HepG2 (cell line): ENCODE results near the gene LPAR1. TPM values are rescaled to one million over a fixed set of nuclear protein-coding genes. Genes with fewer than 3 reads are reported as not detected.

Experiments
- ATAC-seq: fragments of 200-7000 bp; cut with Tn5 transposase; 3 replicates; pipeline ENCODE4 v1.9.1; 2020; ENCODE audit warnings: mild to moderate bottlenecking, moderate library complexity
- BruUV-seq: library from RNA; stranded (reverse); fragments of 400-500 nt; replicated peaks from 2 replicates; lab custom pipeline; 2021; lab: Mats Ljungman, UMichigan
- CTCF ChIA-PET: fragments of 300-600 bp; formaldehyde crosslinking; extraction: SDS; loops from one replicate; lab custom pipeline; 2021; ENCODE audit warnings: low total read pairs, inconsistent platforms, low intra/inter-chr PET ratio; lab: Yijun Ruan, JAX
- POLR2A ChIA-PET: fragments of 350-600 bp; sonication (Branson Sonifier 250); formaldehyde crosslinking; loops from one replicate; lab custom pipeline; 2020; ENCODE audit warnings: antibody characterized with exemption, inconsistent platforms; lab: Yijun Ruan, JAX
- DNase-seq: peaks from one replicate; pipeline ENCODE4 v3.0.0-alpha.2; 2015; ENCODE audit warnings: low spot score
- FAIRE-seq: peaks from 3 replicates; lab custom pipeline; 2011; peaks lifted over from hg19 to GRCh38; lab: Jason Lieb, UNC
- H2AFZ ChIP-seq: one replicate; pipeline ENCODE4 v1.6.1; 2011; ENCODE audit warnings: low read length, inconsistent platforms
- H3K27ac ChIP-seq: fragments of 300-600 bp; 3 replicates; pipeline ENCODE4 v1.8.0; 2011; ENCODE audit warnings: mixed run types, mild to moderate bottlenecking, mixed read lengths, low read length, inconsistent platforms; ENCODE audit not compliant: insufficient read depth; ENCODE audit errors: extremely low read length
- H3K27me3 ChIP-seq, 2 experiments: fragments of 200-600 bp in 1 of 2; 2 replicates in 1 of 2; 3 replicates in 1 of 2; pipeline versions ENCODE4 v1.6.0 to v1.8.0; 2011; ENCODE audit warnings: low read length in 2 of 2, mild to moderate bottlenecking in 2 of 2, moderate library complexity in 2 of 2, inconsistent platforms in 1 of 2; ENCODE audit not compliant: insufficient read depth in 2 of 2, control insufficient read depth in 1 of 2
- H3K36me3 ChIP-seq, 2 experiments: fragments of 200-600 bp in 1 of 2; replicated peaks in 1 of 2; 2 replicates in 1 of 2; 3 replicates in 1 of 2; pipeline versions ENCODE4 v1.5.1 to v1.8.0; 2011; ENCODE audit warnings: low read length in 2 of 2, inconsistent platforms in 1 of 2; ENCODE audit not compliant: insufficient read depth in 2 of 2, control insufficient read depth in 1 of 2
- H3K4me1 ChIP-seq: 2 replicates; pipeline ENCODE4 v1.5.1; 2012; ENCODE audit warnings: low read length, inconsistent platforms; ENCODE audit not compliant: insufficient read depth
- H3K4me2 ChIP-seq: 2 replicates; pipeline ENCODE4 v1.6.0; 2011; ENCODE audit warnings: low read depth, low read length, inconsistent platforms
- H3K4me3 ChIP-seq, 3 experiments: fragments of 200-600 bp in 1 of 3; sonication (generic), shearing (Covaris generic) in 1 of 3; replicated peaks in 1 of 3; 2 replicates each; pipeline ENCODE4 v1.5.1; 2011 to 2016; ENCODE audit warnings: low read length in 3 of 3, inconsistent platforms in 2 of 3, low read depth in 2 of 3, mild to moderate bottlenecking in 2 of 3, control low read depth in 1 of 3, mixed read lengths in 1 of 3; ENCODE audit not compliant: insufficient read depth in 1 of 3
- H3K79me2 ChIP-seq: one replicate; pipeline ENCODE4 v1.6.1; 2011; ENCODE audit warnings: low read length, inconsistent platforms; ENCODE audit not compliant: insufficient read depth
- H3K9ac ChIP-seq: 2 replicates; pipeline ENCODE4 v1.6.0; 2011; ENCODE audit warnings: mild to moderate bottlenecking, low read depth, low read length, inconsistent platforms; ENCODE audit not compliant: insufficient read depth
- H3K9me3 ChIP-seq: 2 replicates; pipeline ENCODE4 v1.5.1; 2012; ENCODE audit warnings: mild to moderate bottlenecking, low read length
- H4K20me1 ChIP-seq: 2 replicates; pipeline ENCODE4 v1.6.0; 2011; ENCODE audit warnings: inconsistent platforms, mild to moderate bottlenecking, low read length, moderate library complexity; ENCODE audit not compliant: insufficient read depth
- CREB3 ChIP-seq: sonication (generic); formaldehyde crosslinking; IDR thresholded peaks from 2 replicates; pipeline ENCODE4 v1.5.0; 2020; ENCODE audit warnings: missing genetic modification reagents
- DNMT3B ChIP-seq: conservative IDR thresholded peaks from 2 replicates; pipeline ENCODE4 v1.6.1; 2016; ENCODE audit warnings: missing biosample characterization, control low read depth
- EP300 ChIP-seq, 3 experiments: sonication (generic) in 1 of 3; formaldehyde crosslinking in 1 of 3; IDR thresholded peaks; 2 replicates each; pipeline versions ENCODE4 v1.5.1 to v1.6.1; 2011 to 2020; ENCODE audit warnings: low read depth in 2 of 3, low read length in 2 of 3, borderline replicate concordance in 1 of 3, improper control_type of control experiment in 1 of 3, mild to moderate bottlenecking in 1 of 3, missing genetic modification reagents in 1 of 3, moderate library complexity in 1 of 3
- FOXC1 ChIP-seq: sonication (generic); formaldehyde crosslinking; IDR thresholded peaks from 2 replicates; pipeline ENCODE4 v1.8.0; 2022; ENCODE audit warnings: mild to moderate bottlenecking, missing genetic modification reagents, borderline replicate concordance
- HMGXB3 ChIP-seq: sonication (generic); formaldehyde crosslinking; IDR thresholded peaks from 2 replicates; pipeline ENCODE4 v1.4.0; 2020; ENCODE audit warnings: missing genetic modification reagents, borderline replicate concordance
- MXD4 ChIP-seq: IDR thresholded peaks from 2 replicates; pipeline ENCODE4 v1.6.1; 2016; ENCODE audit warnings: mild to moderate bottlenecking, missing biosample characterization, missing genetic modification reagents
- TBP ChIP-seq: sonication (generic); formaldehyde crosslinking; IDR thresholded peaks from 2 replicates; pipeline ENCODE4 v1.5.0; 2020; ENCODE audit warnings: missing genetic modification reagents
- TBX2 ChIP-seq: sonication (generic); formaldehyde crosslinking; IDR thresholded peaks from 2 replicates; pipeline ENCODE4 v1.5.0; 2020; ENCODE audit warnings: missing genetic modification reagents, mild to moderate bottlenecking, borderline replicate concordance
- ZBTB43 ChIP-seq: sonication (generic); formaldehyde crosslinking; conservative IDR thresholded peaks from 2 replicates; pipeline ENCODE4 v1.4.0; 2020; ENCODE audit warnings: missing genetic modification reagents
- ZFP36L1 ChIP-seq: sonication (generic); formaldehyde crosslinking; IDR thresholded peaks from 2 replicates; pipeline ENCODE4 v1.8.0; 2022; ENCODE audit warnings: mild to moderate bottlenecking, missing genetic modification reagents, moderate library complexity
- ZFP36L2 ChIP-seq: sonication (generic); formaldehyde crosslinking; IDR thresholded peaks from 2 replicates; pipeline ENCODE4 v1.4.0; 2020; ENCODE audit warnings: missing genetic modification reagents
- ZNF136 ChIP-seq: sonication (generic); formaldehyde crosslinking; IDR thresholded peaks from 2 replicates; pipeline ENCODE4 v1.8.1; 2022; ENCODE audit warnings: low read depth, mild to moderate bottlenecking, moderate library complexity, missing genetic modification reagents
- ZNF256 ChIP-seq: sonication (generic); formaldehyde crosslinking; conservative IDR thresholded peaks from 2 replicates; pipeline ENCODE4 v1.4.0; 2020; ENCODE audit warnings: missing genetic modification reagents
- ZNF350 ChIP-seq: sonication (generic); formaldehyde crosslinking; IDR thresholded peaks from 2 replicates; pipeline ENCODE4 v1.4.0; 2020; ENCODE audit warnings: mild to moderate bottlenecking, low read depth, missing genetic modification reagents, borderline replicate concordance
- ZNF616 ChIP-seq: sonication (generic); formaldehyde crosslinking; IDR thresholded peaks from 2 replicates; pipeline ENCODE4 v1.5.0; 2020; ENCODE audit warnings: low read depth, mild to moderate bottlenecking, missing genetic modification reagents
- ZNF768 ChIP-seq: sonication (generic); formaldehyde crosslinking; IDR thresholded peaks from 2 replicates; pipeline ENCODE4 v1.4.0; 2020; ENCODE audit warnings: missing genetic modification reagents
- WGBS: methylation state at CpG from one replicate; pipeline ENCODE4 v1.1.6; 2017; ENCODE audit warnings: low lambda C conversion rate; 5-methylcytosine and 5-hydroxymethylcytosine counted together
- in situ Hi-C: cut with HindIII; loops from 2 replicates; pipeline ENCODE4 v1.10.0; 2017; ENCODE audit warnings: low pct_unique_long_range_greater_than_20kb; ENCODE audit not compliant: extremely low pct_ligation_motif_present
- intact Hi-C: fragments of 100-400 bp; cut with micrococcal nuclease; formaldehyde crosslinking; loops from one replicate; pipeline ENCODE4 v1.10.0; 2022; ENCODE audit not compliant: unreplicated experiment
- polyA plus RNA-seq, 8 experiments: library from polyadenylated mRNA; depleted of rRNA in 3 of 8; stranded (reverse) in 7 of 8; unstranded in 1 of 8; fragments of >200 nt; fragmentation: Illumina TruSeq in 4 of 8; extraction: Trizol in 4 of 8; gene quantifications; 2 replicates each; pipeline versions ENCODE4 v1.2.1 to v1.2.3, GENCODE V29; 2011 to 2016; ENCODE audit warnings: low read depth in 4 of 8, missing spikeins in 1 of 8, mixed read lengths in 1 of 8; ENCODE audit not compliant: insufficient read depth in 1 of 8
- total RNA-seq, 5 experiments: library from RNA; depleted of rRNA; stranded (reverse); fragments of >200 nt; fragmentation: Illumina TruSeq; extraction: Trizol; gene quantifications; 2 replicates each; pipeline ENCODE4 v1.2.3, GENCODE V29; 2016; ENCODE audit warnings: low read depth in 1 of 5

Gene LPAR1
- total and polyA plus RNA-seq, 2 of the 13 experiments (the other 11 are each of a cell fraction or from before 2014, with no cell fraction given), result not detected

- TF ChIP-seq ZNF350 (no peak), TBX2 (no peak), ZNF616 (CRISPR knock-in tag) (no peak), ZNF136 (CRISPR knock-in tag) (no peak), TBP (CRISPR knock-in tag) (no peak), FOXC1 (CRISPR knock-in tag) (no peak), ZBTB43 (CRISPR knock-in tag) (no peak)
Measured at GRCh38 chr9:110835404-110835803, 202.9 kb downstream of the LPAR1 start (continued).

- FAIRE-seq, result no peak
- TF ChIP-seq ZFP36L2 (CRISPR knock-in tag), result no peak
- TF ChIP-seq HMGXB3 (CRISPR knock-in tag), result no peak
- TF ChIP-seq ZNF768, result no peak
- no peak for TF ChIP-seq CREB3 (CRISPR knock-in tag)
- TF ChIP-seq MXD4 (CRISPR knock-in tag), result no peak
- TF ChIP-seq EP300 (IDR thresholded peaks at IDR 0.05; ENCODE audit: low read depth in 2 of 2, low read length in 2 of 2), result no peak
- no peak for TF ChIP-seq EP300 (CRISPR knock-in tag; IDR thresholded peaks at IDR 0.05; ENCODE audit: borderline replicate concordance)
- TF ChIP-seq DNMT3B, result no peak
- TF ChIP-seq ZFP36L1 (CRISPR knock-in tag), result no peak
- TF ChIP-seq ZNF256, result no peak
- TF ChIP-seq, all 625 proteins: peak for 0
- ChIA-PET POLR2A (no interaction called here), CTCF (no interaction called here)
- DNase-seq (no peak), ATAC-seq (no peak)
- Histone ChIP-seq H4K20me1 (no peaks in the 10 kb centered on the region), H3K4me3 (no peak overlapping the region), H3K9me3 (no peaks in the 10 kb centered on the region), H3K27ac (no peak overlapping the region), H2AFZ (no peak overlapping the region), H3K79me2 (no peaks in the 10 kb centered on the region), H3K36me3 (no peaks in the 10 kb centered on the region), H3K4me1 (no peaks in the 10 kb centered on the region), H3K27me3 (no peaks in the 10 kb centered on the region), H3K9ac (no peak overlapping the region), H3K4me2 (no peak overlapping the region)
- intact Hi-C loops, result no loop called here
- 34% methylated on average over 3 of the region's 3 CpGs for WGBS
- BruUV-seq, result no TSS peak
- in situ Hi-C loops, result no loop called here
Measured at GRCh38 chr9:110832926-110833325, 205.3 kb downstream of the LPAR1 start.
